HEK293T (cell line): ENCODE data around the gene ZNF354C.

Experiments
- BHLHE40 ChIP-seq: fragments of 450-650 bp; IDR thresholded peaks from 2 replicates; pipeline ENCODE4 v1.6.1; 2016; ENCODE audit warnings: mild to moderate bottlenecking, moderate library complexity, borderline replicate concordance
- CTBP1 ChIP-seq: fragments of 450-650 bp; IDR thresholded peaks from 2 replicates; pipeline ENCODE4 v1.6.1; 2016; ENCODE audit warnings: borderline replicate concordance
- FOXA1 ChIP-seq: fragments of 450-650 bp; IDR thresholded peaks from 2 replicates; pipeline ENCODE4 v1.6.1; 2016; ENCODE audit warnings: mild to moderate bottlenecking
- FOXM1 ChIP-seq: fragments of 450-650 bp; IDR thresholded peaks from 2 replicates; pipeline ENCODE4 v1.6.1; 2017; ENCODE audit warnings: mild to moderate bottlenecking, borderline replicate concordance
- NFRKB ChIP-seq: fragments of 450-650 bp; IDR thresholded peaks from 2 replicates; pipeline ENCODE4 v1.6.1; 2016; ENCODE audit warnings: mild to moderate bottlenecking, moderate library complexity
- PKNOX1 ChIP-seq: fragments of 450-650 bp; IDR thresholded peaks from 2 replicates; pipeline ENCODE4 v1.6.1; 2016
- SP1 ChIP-seq: fragments of 450-650 bp; IDR thresholded peaks from 2 replicates; pipeline ENCODE4 v1.6.1; 2017
- TARDBP ChIP-seq: fragments of 450-650 bp; IDR thresholded peaks from 2 replicates; pipeline ENCODE4 v1.6.1; 2016

GRCh38 chr5:179120951-179121666 lies 60.9 kb downstream of the ZNF354C start:
- TF ChIP-seq BHLHE40 (no peak), CTBP1 (no peak), NFRKB (no peak), PKNOX1 (no peak), FOXM1 (no peak), SP1 (no peak), FOXA1 (no peak), TARDBP (no peak)
